SH-SY5Y (cell line): ENCODE data around the gene GCNT4.

Experiments
- GATA2 ChIP-seq: IDR thresholded peaks from 2 replicates; pipeline ENCODE4 v1.6.1; 2011; ENCODE audit warnings: mild to moderate bottlenecking, low read depth, low read length
- GATA3 ChIP-seq: IDR thresholded peaks from 2 replicates; pipeline ENCODE4 v1.6.1; 2011; ENCODE audit warnings: low read depth, mild to moderate bottlenecking, low read length, moderate library complexity

Gene GCNT4

DNA sequence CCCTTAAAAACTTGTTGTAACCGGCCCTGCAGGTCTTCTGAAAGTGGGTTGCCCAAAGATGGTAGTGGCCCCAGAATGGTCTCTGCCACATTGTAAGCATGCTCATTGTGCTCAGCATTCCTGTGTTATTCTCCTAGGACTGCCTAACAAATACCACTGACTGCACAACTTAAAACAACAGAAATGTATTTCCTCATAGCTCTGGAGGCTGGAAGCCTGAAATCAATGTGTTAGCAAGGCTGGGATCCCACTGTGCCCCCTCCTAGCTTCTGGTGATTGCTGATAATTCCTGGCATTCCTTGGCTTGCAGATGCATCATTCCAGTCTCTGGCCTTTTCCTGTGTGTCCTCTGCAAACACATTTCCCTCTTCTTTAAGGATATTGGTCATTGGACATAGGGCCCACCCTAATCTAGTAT is 3.4 kb upstream of the GCNT4 start:
- TF ChIP-seq GATA3 (no peak), GATA2 (no peak)

DNA sequence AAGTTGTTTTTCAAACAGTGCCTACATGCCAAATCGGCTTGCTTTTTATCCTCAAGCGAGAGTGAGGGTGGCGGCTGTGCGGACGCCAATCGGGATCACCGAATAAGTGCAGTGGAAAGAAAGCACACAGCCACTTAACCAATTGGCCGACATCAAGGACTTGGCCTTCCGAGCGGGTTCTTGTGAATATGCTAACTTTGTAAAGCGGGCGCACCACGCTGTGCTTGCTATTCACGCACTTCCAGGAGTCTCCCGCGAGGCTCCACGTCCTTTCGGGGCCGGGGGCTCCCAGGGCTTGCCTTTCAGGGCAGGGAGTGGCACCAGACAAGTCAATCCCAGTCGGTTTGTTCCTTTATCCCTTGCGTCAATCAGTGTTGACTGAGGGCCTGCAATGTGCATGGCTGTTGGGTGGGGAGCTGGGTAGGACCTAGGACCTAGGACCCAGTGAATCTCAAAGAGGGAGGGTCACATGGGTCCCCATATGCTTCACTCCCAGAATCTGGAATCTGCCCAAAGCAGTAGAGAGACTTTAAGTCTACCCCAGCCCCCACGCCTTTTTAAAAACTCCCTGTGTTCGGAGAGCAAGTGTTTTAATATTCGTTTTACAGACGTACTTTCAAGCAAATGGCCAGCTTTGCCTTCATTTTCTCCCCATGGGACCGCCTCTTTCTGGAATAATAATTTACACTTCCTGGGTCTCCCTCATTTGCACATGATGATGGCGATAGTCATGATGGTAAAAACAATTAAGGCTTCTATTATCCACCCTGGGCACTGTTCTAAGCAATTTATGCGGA is 2.0 kb upstream of the GCNT4 start:
- no peak for TF ChIP-seq GATA3
- no peak for TF ChIP-seq GATA2

GRCh38 chr5:75053304-75054133 is 1.2 kb upstream of the GCNT4 start:
- no peak for TF ChIP-seq GATA2
- no peak for TF ChIP-seq GATA3

GRCh38 chr5:75053054-75053303 is 621 bp upstream of the GCNT4 start:
- TF ChIP-seq GATA3 (no peak), GATA2 (no peak)

DNA sequence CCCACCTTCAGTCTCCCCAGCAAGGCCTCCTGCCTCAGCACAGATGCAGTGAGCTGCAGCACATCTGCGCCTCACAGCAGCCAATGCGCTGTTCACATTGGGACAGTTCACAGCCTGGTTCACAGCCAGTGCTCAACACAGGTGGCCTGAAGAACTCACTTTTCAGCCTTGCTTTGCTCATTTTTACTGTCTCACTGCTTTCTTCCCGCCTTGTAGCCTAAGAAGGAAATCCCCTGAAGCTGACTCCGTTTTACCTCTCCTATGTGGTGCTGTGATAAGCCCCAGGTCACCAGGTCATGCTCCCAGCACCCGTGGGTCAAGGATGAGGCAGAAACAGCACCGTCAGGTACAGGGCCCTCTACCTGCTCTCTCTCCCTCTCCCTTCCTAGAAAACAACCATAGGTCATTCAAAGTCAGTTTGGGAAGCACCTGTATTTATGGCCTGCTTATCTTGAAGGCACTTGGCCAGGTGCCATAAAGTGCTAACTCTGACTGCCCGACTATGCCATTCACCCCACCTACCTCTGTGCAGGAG is 1.1 kb downstream of the GCNT4 start:
- TF ChIP-seq GATA2: no peak
- TF ChIP-seq GATA3: no peak

DNA sequence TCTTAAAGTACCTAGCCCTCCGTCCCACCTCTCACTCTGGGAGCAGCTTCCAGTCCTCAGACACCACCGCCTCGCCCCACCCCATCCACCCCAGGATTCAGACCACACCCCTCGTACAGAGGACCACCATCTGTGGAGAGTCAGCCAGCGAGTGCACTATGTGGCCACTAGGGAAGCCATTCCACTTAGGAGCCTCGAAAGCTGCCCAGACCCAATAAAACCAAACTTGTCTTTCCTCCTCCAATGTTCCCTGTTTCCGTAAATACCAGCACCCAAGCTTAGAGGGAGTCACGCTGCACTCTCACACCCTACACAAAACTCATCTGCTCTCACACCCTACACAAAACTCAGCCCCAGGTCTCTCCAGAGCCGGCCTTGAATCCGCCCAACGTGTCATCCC is 1.9 kb downstream of the GCNT4 start:
- TF ChIP-seq GATA3 (no peak), GATA2 (no peak)

DNA sequence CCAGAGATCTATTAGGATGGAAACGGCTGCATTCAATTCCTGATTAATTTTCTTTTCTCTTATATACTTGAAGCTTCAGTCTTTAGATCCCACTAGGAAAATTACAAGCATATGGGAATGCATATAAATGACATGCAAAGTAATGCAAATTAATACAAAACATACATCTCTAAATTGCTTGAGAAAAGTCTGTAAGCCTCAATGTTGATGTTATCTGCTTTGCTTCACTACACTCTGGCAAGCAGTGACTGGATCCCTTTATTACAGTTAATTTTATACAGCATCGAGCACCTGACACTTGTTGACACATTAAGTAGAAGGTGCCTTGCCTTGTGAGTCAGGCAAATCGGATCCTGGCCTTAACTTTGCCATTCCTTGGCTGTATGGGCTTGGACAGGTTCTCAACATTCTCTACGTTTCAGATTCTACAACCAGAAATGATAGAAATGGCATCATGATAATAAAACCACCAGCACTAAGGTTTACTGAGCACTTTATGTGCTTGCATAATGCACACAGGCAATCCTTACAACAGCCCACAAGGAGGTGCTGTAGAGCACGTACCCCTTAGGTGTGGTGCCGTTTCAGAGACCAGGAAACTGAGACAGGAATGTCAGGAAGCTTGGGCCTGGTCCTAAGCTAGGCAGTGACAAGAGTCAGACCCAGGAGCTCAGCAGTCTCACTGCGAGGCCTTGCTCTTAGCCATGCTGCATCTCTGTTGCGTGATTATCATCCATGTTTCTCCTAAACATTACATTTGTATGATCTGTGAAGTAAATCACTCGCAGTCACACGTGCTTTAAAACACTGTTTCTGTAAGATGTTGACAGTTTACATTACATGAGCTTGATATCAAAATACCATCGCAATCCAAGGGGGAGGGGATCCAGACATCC is 2.7 kb downstream of the GCNT4 start:
- TF ChIP-seq GATA2 (no peak), GATA3 (no peak)

GRCh38 chr5:75048457-75048953 is 3.9 kb downstream of the GCNT4 start:
- no peak for TF ChIP-seq GATA3
- no peak for TF ChIP-seq GATA2

DNA sequence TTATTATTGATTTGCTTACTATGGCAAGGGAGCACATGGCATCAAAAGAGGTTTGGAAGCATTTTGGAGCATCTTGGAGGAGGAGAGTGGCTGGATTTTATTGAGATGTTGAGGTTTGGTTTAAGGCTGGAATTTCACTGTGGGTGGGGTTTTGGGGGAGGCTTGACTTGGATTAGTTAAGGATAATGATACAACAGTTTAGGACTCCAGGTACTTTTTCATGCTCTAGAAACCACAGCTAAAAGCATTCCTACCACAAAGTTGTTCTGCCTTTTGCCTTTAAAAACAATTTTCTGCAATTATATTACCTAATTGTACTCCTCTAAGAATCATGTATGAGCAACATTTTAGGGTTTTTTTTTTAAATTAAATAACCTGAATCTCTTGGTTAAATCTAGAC is 5.0 kb downstream of the GCNT4 start:
- TF ChIP-seq GATA3 (no peak), GATA2 (no peak)

- TF ChIP-seq GATA3 (no peak), GATA2 (no peak)
Observed at GRCh38 chr5:75046366-75047142, 5.8 kb downstream of the GCNT4 start.

DNA sequence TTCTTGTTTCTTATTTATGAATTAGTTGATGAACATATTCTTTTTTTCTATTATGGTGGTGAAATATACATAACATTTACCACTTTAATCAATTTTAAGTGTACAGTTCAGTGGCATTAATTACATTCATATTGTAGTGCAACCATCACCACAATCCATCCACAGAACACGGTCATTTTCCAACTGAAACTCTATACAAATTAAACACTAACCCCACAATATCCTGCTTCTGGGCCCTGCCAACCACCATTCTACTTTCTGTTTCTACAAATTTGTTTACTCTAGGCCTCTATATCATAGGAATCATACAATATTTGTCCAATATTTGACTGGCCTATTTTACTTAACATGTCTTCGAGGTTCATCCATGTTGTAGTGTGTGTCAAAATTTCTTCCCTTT is 7.3 kb downstream of the GCNT4 start:
- TF ChIP-seq GATA2 (no peak), GATA3 (no peak)

DNA sequence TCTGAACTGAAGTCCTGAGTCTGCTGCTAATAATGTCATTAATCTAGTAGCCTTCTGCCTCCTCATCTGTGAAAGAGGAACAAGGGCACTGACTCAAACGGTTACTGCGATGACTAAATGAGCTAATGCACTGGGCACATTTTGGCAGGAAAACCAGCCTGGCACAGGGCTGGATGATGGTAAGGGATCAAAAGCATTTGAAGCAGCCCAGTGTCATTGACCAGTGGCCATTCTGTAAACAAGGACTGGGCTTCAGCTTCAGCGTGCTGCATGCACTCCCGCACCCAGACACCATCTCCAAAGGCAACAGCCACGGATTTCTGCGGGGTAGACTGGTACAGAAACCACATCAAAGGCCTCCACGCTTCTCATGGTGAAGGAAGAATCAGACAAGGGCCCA is 8.0 kb downstream of the GCNT4 start:
- no peak for TF ChIP-seq GATA3
- TF ChIP-seq GATA2: no peak

DNA sequence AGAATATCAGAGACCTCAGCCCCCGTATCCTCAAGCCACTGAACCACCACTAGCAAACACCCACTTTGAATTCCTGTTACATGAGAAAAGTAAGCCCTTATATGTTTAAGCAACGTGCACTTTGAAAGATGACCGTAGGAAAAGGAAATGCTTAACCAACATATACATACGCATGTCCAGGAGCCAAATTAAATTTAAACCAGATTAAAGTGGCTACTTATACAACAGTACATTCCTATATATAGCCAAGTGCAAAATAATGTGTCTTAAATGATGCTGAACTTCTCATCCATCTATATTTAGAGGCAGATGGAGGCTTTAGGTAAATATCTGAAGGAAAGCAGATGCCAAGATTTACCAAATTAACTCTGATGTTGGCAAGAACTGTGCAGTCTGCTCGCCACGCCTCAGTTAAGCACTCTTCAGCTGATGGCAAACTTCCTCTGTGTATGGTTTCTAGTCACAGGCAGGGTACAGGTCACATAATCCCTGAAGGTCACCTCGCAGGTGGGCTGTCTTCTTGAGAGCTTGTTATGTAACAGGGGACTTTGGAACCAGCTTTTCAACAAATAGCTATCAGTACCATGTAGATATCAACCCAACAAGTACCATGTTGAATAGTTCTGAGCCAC is 8.6 kb downstream of the GCNT4 start:
- TF ChIP-seq GATA3 (no peak), GATA2 (no peak)
